WTC11 (cell line): ENCODE measurements around the gene KLF2.

Experiments
- AR ChIP-seq: fragments of 250-450 bp; sonication (Bioruptor Pico); IDR thresholded peaks from 2 replicates; pipeline ENCODE4 v1.9.0; 2021; ENCODE audit warnings: mild to moderate bottlenecking
- ETV6 ChIP-seq: sonication (generic); formaldehyde crosslinking; IDR thresholded peaks from 2 replicates; pipeline ENCODE4 v1.8.1; 2022; ENCODE audit warnings: mild to moderate bottlenecking, missing genetic modification reagents
- GTF2I ChIP-seq: fragments of 250-450 bp; sonication (Bioruptor Pico); conservative IDR thresholded peaks from 2 replicates; pipeline ENCODE4 v1.4.0; 2021; ENCODE audit warnings: mild to moderate bottlenecking
- NFYB ChIP-seq: sonication (generic); formaldehyde crosslinking; conservative IDR thresholded peaks from 2 replicates; pipeline ENCODE4 v1.8.0; 2022; ENCODE audit warnings: low read depth, missing genetic modification reagents

GRCh38 chr19:16306728-16307402, 17.8 kb upstream of the KLF2 start:
- TF ChIP-seq GTF2I (CRISPR knock-in tag) (no peak), NFYB (no peak), AR (no peak), ETV6 (no peak)
